NCI-H2171 treated with DMSO at 0.1 percent for 48 hours (cell line): ENCODE measurements around the gene ATP5F1D.

Experiments used
- DNase-seq: peaks from one replicate; lab custom pipeline; 2025; lab: John Stamatoyannopoulos, UW

ATP5F1D gene

DNA sequence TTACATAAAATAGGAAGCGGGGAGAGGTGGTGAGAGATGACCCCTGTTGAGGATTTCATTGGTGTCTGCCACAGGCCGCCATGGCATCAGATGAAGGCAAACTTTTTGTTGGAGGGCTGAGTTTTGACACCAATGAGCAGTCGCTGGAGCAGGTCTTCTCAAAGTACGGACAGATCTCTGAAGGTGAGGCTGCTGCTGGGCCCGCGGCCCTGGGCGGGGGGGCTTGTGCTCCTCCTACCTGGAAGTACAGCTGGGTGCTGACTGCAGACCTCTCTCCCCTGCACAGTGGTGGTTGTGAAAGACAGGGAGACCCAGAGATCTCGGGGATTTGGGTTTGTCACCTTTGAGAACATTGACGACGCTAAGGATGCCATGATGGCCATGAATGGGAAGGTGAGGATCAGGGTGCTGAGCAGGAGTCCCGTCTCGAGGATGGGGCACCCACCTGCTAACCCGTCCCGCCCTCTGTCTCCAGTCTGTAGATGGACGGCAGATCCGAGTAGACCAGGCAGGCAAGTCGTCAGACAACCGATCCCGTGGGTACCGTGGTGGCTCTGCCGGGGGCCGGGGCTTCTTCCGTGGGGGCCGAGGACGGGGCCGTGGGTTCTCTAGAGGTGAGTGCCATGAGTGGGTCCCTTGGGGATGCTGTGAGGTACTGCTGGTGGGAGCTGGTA lies 29.4 kb downstream of the ATP5F1D start:
- DNase-seq: no peak

DNA sequence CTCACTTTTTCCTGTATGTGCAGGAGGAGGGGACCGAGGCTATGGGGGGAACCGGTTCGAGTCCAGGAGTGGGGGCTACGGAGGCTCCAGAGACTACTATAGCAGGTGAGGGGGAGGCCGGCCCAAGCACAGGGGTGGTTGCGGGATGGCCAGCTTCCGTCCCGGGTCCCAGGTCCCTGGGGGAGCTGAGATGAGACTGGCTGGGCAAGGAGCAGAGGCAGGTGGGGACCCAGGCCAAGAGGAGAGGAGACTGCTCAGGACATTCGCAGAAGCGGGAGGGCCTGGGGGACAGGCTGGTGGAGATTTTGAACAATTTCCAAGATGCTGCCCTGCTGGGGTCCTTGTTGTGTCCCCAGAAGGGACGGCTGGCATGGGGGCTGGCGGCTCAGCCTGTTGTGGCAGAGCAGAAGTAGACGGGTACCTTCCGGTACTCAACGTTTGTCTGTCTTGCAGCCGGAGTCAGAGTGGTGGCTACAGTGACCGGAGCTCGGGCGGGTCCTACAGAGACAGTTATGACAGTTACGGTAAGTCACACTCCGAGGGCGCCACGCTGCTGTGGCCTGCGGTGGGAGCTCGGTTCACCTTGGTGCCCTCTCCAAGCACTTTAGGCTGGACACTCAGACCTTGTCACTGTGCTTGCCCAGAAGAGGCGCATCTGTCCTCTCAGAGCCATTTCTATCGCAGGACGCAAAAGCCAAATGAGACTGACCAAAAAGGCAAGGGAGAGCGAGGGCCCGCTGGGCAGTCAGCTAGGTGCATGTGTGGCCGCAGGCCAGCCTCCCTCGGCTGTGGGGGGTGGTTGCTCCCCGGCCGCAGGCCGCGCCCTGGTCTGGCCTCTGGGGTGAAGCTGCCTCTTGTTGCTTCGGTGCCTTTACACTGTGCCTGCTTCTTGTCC lies 30.2 kb downstream of the ATP5F1D start:
- DNase-seq: no peak

DNA sequence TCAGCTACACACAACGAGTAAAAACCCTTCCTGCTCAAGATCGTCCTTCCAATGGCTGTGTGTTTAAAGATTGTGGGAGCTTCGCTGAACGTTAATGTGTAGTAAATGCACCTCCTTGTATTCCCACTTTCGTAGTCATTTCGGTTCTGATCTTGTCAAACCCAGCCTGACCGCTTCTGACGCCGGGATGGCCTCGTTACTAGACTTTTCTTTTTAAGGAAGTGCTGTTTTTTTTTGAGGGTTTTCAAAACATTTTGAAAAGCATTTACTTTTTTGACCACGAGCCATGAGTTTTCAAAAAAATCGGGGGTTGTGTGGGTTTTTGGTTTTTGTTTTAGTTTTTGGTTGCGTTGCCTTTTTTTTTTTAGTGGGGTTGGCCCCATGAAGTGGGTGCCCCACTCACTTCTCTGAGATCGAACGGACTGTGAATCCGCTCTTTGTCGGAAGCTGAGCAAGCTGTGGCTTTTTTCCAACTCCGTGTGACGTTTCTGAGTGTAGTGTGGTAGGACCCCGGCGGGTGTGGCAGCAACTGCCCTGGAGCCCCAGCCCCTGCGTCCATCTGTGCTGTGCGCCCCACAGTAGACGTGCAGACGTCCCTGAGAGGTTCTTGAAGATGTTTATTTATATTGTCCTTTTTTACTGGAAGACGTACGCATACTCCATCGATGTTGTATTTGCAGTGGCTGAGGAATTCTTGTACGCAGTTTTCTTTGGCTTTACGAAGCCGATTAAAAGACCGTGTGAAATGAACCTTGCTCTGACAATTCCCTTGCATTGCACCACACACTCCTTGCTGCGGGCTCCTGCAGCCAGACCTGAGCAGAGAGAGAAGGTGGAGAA lies 31.1 kb downstream of the ATP5F1D start:
- DNase-seq: no peak

DNA sequence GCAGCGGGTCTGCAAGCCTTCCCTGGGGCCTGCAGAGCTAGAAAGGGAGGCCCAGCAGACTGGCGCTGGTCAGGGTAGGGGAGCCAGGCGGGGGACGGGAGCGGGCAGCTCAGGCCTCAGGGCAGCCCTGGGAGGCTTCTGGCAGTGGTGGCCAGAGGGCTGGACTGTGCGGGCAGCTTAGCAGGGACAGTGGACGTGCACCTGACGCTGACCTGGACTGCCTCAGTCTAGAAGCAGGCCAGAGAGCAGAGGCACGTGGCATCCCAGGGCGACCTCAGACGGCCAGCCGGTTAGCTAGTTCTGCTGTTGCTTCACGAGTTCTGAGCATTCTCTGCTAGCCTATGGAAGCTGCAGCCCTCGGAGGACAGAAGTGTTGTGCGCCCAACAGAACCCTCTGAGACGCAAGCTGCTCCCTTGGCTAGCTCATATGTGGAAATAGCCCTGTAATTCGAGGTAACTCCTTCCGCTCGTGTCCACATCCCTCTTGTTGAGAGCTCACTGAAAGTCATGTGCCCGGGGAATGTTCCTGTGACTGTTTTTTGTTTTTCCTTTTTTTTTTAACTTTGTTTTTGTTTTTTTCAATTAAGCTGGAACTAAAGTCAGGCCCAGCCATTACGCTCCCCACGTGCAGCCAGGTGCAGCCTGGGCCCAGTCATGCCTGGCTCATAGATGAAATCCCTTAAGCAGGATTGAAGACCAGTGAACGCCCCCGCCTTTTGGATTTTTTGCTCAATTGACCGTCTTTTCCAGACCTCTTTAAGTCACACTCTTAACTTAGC lies 31.9 kb downstream of the ATP5F1D start:
- no peak for DNase-seq

DNA sequence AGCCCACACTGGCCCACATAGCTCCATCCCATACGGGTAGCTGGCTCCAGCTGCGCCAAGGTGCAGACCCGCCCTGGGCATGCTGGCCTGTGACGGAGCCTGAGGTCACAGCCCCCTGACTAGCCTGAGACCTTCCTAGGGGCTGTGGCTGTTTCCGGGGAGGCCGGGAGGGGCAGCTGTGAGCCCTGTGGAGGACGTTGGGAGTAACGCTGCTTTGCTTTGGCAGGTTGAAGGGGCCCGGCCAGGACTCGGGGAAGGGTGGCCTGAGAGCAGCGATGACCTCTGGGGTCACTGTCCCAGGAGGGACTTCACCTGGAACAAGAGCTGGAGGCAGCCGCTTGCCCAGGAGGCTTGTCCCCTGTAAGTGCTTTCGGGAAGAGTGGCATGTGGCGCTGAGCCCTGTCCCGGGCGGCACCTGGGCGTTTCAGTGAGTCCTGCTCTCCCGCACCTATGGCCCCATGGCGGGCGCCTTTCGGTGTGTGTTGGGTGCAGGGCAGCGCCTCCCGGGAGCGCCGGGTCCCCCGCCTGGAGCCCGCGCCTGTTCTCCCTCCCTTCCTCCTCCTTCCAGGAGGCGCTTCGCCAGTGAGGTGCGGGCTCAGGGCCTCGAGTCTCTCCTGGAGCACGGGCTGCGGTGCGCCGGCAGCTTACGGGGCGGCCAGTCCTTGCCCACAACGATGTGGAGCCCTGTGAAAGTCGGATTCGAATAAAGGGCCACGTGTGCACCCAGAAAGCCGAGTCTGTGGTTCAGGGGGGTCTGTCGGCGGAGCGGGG lies 32.7 kb downstream of the ATP5F1D start:
- DNase-seq: no peak

DNA sequence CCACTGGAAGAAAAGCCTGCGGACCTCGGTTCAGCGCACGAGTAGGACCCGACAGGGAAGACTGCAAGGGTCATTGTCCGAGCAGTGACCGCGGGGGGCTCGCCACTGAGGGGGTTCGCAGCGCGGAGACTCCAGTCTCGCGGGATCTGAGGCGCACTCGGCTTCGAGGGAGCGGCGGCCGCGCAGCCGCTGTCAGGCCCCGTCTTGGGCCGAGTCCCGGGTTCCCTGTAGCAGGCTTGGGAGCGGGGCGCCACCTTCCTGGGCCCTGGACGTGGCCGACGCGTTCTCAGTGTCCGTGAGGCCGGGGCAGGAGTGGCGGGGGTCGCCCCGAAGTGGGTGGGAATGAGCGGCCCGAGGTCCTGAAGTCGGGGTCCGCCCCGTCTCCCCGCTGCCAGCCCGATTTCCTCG lies 33.3 kb downstream of the ATP5F1D start:
- DNase-seq: no peak

DNA sequence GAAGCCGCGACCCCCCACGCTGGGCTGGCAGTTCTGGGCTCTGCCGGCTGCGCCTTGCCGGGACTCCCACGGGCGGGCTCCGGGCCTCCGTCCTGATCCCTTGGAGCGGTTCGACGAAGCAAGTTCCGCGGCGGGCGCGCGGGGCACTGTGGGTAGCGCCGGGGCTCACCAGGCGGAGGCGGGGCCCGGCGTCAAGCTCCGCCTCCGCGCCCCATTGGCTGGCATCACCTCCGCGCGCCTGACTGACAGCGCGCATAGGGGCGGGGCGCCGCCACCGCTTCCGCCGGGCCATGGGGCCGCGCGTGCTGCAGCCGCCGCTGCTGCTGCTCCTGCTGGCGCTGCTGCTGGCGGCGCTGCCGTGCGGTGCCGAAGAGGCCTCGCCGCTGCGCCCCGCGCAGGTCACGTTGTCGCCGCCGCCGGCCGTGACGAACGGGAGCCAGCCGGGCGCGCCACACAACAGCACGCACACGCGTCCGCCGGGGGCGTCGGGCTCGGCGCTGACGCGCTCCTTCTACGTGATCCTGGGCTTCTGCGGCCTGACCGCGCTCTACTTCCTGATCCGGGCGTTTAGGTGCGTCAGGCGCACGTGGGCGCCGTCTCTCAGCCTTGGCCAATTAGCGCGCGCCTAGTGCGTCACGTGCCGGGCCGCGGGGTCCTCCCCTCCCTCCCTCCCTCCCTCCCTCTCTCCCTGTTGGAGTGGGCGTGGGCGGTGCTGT lies 33.9 kb downstream of the ATP5F1D start, which contains the start of gene FAM174C:
Gene FAM174C, plus strand, starts transcription at position 271 of the 716 bp plus-strand sequence. Its CDS starts 20 bp downstream, at position 291.
- DNase-seq: peak; percentile 95

DNA sequence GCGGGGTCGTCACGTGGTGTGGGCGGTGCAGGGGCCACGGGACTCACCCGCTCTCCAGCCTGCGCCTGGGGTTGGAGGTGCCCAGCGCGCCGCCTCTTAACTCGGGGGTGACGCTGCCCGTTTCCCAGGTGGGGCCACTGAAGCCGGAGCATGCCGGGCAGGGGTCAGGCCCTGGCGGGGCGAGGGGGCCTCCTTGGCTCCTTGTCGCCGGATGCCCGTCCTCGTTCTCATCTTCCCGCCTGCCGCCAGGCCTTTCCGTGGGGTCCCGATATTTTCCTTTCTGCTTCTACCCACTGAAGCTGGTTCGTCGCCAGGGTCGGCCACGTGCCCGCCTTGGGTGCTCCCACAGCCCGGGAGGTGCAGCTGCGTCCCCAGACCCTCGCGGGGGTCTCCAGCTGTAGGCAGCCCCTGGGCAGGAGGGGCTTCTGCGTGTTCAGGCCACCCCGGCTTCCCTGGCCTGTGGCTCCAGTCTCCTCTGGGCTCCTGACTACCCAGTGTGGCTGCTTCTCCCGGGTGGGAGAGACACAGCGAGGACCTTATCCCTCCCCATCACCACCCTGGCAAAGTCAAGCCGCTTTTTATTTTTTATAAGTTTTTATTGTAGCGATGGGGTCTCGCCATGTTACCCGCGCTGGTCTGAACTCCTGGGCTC lies 34.6 kb downstream of the ATP5F1D start:
- DNase-seq: no peak

DNA sequence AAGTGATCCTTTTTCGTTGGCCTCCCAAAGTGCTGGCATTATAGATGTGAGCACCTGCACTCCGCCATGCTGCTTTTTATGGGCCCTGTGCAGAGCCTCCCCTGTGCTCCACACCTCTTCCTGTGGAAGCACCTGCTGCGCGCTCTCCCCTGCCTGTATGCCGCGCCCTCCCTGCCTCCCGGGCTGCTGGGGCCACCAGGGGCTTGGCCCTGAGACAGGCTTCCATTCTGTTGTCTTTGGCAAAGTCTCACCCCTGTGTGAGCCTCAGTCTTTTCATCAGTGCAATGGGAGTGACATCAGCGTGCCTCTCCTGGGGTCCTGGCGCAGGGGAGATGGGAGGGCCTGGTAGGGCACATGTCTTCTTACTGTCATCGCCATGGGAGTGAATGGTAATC lies 35.1 kb downstream of the ATP5F1D start:
- no peak for DNase-seq

DNA sequence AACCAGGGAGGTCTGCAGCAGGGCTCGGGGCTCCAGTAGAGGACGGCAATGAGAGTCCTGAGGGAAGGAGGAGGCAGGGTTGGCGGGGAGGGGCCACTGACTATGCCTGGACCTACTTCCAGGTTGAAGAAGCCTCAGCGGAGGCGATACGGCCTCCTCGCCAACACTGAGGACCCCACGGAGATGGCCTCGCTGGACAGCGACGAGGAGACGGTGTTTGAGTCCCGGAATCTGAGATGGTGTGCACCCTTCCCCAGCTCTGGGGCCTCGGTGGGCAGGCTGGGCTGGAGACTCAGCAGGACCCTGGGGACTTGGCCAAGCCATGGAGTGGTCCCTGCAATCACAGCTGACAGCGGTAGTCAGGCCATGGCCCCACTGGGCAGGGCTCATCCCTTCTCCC lies 35.5 kb downstream of the ATP5F1D start:
- DNase-seq: no peak

DNA sequence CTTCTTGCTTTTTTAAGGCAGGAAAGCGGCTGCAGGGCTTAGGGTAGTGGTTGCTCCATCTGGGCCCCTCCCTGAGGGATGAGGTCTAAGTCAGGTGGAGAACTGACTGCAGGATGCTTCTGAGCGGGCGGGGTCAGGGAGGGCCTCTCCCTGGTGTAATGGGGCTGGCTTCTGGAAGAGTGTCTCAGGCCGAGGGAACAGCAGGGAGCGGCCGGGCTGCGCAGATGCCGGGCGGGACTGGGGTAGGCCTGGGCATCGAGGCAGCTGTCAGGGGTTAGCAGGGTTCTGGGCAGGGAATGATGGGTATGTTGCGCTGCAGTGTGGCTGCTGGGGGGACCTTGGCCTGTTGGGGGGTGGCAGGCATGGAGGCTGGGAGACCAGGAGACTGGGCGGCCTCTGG lies 36.5 kb downstream of the ATP5F1D start:
- DNase-seq: no peak

DNA sequence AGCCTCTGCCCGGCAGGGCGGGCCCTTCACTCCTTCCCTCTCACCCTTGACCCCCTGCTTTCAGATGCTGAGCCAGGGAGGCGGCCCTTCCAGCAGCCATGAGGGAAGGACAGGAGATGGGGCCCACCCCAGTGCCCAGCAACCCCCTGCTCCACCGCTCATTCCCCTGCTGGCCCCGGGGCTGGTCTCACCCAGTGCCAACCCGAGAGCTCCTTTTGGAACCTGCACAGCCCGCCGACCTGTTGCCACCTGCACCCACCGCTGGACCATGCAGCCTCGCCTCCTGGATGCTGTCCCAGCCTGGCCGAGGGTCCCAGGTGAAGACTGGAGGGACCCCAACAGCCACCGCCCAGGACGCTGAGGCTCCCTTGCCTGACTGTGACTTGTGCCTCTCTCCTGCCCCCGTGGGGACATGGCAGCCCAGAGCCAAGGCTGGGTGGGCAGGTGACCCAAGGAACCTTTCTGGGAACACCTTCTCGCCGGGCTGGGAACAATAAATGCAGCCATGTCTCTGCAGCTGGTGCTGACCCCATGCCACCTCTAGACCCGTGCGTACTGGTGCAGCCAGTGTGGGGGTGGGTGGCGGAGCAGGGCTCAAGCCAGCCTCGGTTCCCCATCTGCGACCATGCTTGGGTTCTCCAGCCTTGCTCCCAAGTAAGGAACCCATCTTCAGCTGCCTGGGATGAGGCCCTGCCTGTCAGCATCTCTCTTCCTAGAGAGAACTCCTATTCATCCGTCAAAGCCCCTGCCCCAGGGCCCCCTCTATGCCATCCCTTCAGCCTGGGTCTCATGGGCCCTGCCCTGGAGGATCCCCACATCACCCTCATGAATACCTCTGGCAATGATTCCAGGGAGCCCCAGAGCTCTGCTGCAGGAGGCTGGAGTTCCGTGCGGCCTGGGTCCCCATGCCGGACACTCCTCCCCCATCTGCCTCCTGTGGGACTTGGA lies 37.4 kb downstream of the ATP5F1D start:
- DNase-seq: no peak

DNA sequence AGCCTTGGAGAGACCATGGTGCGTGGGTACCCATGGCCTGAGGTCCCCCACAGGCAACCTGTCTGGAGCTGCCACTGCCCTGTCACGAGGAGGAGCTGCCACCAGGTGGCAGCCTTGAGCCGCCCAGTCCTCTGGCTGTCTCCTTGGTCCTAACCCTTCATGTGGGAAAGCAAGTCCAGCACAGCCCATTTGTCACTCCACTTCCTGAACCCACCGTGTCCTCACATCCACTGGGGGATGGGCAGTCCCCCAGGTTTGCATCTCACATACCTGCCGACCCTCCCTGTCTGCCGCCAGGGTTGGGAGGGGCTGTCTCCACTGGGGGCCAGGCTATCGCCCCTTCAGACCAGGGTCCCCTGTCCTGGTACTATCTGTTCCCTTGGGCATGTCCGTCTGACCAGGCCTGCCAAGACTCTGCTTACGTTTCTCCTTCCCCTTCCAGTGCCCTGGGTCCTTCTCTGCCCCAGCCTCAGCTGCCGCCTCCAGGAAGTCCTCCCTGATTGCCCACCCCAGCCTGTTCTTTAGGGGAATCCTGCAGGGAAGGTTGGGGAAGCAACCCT lies 38.3 kb downstream of the ATP5F1D start:
- DNase-seq: peak; percentile 74

DNA sequence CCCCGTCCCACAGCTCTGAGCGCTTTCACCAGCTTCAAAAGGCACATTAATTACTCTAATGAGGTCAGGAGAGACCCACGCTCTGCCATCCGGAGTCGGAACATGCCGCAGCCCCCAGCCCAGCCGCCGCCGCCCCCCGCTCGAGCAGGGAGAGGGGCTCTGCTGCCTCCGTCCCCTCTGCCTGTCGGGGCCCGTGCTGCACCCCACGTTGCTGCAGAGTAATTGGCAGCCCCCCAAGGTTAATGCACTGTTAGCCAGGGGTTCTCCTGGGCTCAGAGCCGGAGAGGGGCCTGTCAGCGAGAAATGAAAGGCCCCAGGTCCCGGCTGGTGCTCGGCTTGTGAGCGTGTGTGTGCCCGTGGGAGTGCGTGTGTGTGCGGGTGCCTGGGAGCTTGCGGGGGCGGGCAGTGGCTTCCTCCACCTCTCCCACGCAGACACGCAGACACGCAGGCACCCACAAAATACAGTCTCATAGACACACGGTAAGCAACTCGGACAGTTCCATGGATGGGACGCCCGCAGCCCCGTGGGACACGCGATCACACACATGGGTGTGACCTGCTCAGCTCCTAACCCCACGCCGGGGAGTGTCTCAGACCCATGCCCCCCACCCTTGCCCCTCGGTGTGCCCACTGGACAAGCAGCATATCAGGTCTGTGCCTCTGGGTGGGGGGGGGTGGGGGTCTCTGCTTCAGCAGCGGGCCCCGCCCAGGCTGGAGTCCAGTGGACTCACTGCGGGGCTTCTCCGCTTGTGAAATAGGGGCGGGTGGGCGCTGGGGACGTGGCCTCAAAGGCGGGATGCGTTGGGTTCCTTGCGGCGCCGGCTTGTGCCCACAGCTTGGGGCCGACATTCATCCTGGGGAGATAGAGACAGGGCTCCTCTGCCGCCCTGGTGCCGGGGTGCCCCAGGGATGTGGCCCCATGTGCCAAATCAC lies 39.4 kb downstream of the ATP5F1D start:
- no peak for DNase-seq

DNA sequence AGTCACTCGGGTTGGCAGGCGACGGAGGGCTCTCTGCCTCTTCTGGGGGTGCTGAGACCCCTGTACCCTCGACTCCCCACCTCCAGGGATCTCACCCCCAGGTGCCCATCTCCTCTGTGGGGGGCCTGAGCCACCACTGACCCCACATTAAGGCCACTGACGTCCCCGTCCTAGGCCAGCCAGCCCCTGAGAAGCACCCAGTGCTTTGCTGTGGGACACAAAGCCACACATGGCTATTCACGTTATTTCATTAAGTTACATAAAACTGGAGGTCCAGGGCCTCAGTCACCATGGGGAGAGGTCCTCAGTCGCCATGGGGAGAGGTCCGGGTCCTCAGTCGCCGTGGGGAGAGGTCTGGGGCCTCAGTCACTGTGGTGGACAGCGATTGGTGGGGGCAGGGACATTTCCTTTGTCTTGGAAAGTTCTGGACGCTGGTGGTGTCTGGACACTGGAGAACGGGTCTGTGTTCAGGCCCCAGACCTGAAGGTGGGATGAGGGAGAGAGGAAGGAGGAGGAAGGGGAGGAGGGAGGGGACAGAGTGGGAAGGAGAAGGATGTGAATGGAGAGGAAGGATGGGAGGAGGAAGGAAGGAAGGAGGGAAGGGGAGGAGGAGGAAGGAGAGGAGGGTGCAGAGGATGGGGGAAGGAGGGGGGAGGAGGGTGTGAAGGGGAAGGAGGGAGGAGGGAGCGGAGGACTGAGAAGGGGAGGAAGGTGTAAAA lies 40.2 kb downstream of the ATP5F1D start:
- no peak for DNase-seq

DNA sequence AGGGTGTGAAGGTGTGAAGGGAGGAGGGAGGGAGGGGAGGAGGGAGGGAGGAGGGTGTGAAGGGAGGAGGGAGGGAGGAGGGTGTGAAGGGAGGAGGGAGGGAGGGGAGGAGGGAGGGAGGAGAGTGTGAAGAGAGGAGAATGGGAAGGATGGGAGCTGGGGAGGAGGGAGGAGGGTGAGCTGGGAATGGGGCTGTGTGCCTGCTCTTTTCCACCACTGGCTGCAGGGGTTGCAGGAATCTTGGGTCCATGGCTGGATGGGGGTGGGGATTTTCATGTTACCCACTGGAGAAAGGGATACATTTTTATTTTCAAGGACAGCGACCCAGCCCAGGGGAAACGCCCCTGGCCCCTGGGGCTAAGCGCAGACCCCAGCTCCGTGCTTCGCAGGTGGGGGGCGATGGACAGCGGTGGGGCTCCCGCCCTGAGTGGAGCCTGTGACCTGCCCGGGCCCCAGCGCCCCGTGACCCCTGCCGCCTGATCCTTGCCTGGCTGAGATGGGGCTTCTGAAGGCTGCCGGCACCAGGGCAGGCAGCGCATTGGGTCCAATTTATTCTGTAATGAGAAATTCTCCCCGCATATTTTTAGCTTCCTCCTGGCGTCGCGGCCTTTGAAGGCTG lies 41.1 kb downstream of the ATP5F1D start:
- DNase-seq: no peak
